ENCODE measurements around the gene METTL9.

The METTL9 gene

GRCh38 chr16:21697032-21697431, 97.7 kb downstream of the METTL9 start:
- no peak for TF ChIP-seq CTCF (conservative IDR thresholded peaks at IDR 0.05; ENCODE audit: low read depth, low read length)
- DNase-seq (ENCODE audit: low read depth): no peak
- H3K4me3 ChIP-seq (ENCODE audit: low read length): no peak overlapping the region

GRCh38 chr16:21698169-21699032, 99.0 kb downstream of the METTL9 start:
- TF ChIP-seq CTCF (conservative IDR thresholded peaks at IDR 0.05; ENCODE audit: low read depth, low read length): no peak
- no peak for DNase-seq (ENCODE audit: low read depth)
- H3K4me3 ChIP-seq (ENCODE audit: low read length): no peak overlapping the region

- H3K4me3 ChIP-seq (ENCODE audit: low read length): no peak overlapping the region
- TF ChIP-seq CTCF (conservative IDR thresholded peaks at IDR 0.05; ENCODE audit: low read depth, low read length): no peak
- DNase-seq (ENCODE audit: low read depth): no peak
Observed at GRCh38 chr16:21701271-21701670, 101.9 kb downstream of the METTL9 start.

- H3K4me3 ChIP-seq (ENCODE audit: low read length): no peak overlapping the region
- no peak for TF ChIP-seq CTCF (conservative IDR thresholded peaks at IDR 0.05; ENCODE audit: low read depth, low read length)
- no peak for DNase-seq (ENCODE audit: low read depth)
Observed at GRCh38 chr16:21702276-21702675, 102.9 kb downstream of the METTL9 start.

- no peak for TF ChIP-seq CTCF (conservative IDR thresholded peaks at IDR 0.05; ENCODE audit: low read depth, low read length)
Observed at GRCh38 chr16:21703156-21703555, 103.8 kb downstream of the METTL9 start.

GRCh38 chr16:21703589-21704174, 104.3 kb downstream of the METTL9 start:
- no peak for DNase-seq (ENCODE audit: low read depth)
- no peak overlapping the region for H3K4me3 ChIP-seq (ENCODE audit: low read length)
- no peak for TF ChIP-seq CTCF (conservative IDR thresholded peaks at IDR 0.05; ENCODE audit: low read depth, low read length)

More at GRCh38 chr16:21703156-21703555, 103.8 kb downstream of the METTL9 start:
- DNase-seq (ENCODE audit: low read depth): no peak
- H3K4me3 ChIP-seq (ENCODE audit: low read length): no peak overlapping the region

GRCh38 chr16:21704266-21704665, 104.9 kb downstream of the METTL9 start:
- DNase-seq (ENCODE audit: low read depth): no peak
- no peak overlapping the region for H3K4me3 ChIP-seq (ENCODE audit: low read length)
- no peak for TF ChIP-seq CTCF (conservative IDR thresholded peaks at IDR 0.05; ENCODE audit: low read depth, low read length)

Measured in retinal pigment epithelial cell (primary cell).